ENCODE data around the gene KLHL21.
"Not testable (repeated sequence)": the region's sequence is repeated elsewhere in the genome, so short reads cannot be mapped to it uniquely, and the experiment has no call there.

KLHL21 gene

DNA sequence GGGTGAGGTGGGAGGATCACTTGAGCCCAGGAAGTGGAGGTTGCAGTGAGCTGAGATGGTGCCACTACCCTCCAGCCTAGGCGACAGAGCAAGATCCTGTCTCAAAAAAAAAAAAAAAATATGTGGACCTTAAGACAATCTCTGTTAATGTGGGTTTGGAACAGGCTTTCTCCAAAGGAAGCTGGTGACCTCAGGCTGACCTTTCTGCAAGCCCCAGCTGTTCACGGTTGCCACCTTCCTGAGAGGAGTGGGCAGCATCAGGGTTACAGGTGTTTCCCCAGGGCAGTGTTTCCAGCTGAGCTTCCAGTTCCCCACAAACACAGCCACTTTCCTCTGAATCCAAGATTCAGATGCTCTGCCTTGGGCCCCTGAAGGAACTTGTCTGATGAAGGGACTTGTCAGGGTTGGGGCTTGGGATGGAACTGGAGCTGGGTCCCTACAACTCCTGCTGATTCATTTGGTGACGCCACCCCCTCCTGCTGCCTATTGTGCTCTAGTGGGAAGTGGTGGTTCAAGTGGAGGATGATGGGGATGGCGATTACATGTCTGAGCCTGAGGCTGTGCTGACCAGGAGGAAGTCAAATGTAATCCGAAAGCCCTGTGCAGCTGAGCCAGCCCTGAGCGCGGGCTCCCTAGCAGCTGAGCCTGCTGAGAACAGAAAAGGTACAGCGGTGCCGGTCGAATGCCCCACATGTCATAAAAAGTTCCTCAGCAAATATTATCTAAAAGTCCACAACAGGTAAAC, 20.9 kb downstream of the KLHL21 start:
- no peak for DNase-seq

DNA sequence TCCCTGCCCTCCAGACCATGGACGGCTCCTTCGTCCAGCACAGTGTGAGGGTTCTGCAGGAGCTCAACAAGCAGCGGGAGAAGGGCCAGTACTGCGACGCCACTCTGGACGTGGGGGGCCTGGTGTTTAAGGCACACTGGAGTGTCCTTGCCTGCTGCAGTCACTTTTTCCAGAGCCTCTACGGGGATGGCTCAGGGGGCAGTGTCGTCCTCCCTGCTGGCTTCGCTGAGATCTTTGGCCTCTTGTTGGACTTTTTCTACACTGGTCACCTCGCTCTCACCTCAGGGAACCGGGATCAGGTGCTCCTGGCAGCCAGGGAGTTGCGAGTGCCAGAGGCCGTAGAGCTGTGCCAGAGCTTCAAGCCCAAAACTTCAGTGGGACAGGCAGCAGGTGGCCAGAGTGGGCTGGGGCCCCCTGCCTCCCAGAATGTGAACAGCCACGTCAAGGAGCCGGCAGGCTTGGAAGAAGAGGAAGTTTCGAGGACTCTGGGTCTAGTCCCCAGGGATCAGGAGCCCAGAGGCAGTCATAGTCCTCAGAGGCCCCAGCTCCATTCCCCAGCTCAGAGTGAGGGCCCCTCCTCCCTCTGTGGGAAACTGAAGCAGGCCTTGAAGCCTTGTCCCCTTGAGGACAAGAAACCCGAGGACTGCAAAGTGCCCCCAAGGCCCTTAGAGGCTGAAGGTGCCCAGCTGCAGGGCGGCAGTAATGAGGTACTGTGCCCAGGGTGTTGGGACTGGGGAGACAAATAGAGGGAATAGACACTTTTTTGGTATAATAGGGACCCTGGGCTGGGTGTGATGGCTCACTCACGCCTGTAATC, 21.9 kb downstream of the KLHL21 start:
- DNase-seq, result no peak

DNA sequence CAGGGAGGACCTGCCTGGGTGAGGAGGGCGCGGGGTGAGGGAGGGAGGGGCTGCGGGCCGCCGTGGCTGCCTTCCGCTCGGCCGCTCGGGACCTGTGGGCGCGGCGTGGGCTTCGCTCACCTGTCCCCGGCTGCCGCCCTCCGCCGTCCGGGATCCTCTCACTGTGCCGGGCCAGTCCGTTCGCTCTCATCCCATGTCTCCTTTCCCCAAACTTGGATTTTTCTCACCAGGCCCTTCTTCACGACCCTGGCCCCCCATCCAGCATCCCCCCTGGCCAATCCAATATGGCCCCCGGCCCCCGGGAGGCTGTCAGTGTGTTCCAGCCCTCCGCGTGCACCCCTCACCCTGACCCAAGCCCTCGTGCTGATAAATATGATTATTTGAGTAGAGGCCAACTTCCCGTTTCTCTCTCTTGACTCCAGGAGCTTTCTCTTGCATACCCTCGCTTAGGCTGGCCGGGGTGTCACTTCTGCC, 22.5 kb downstream of the KLHL21 start:
- DNase-seq, result no peak

DNA sequence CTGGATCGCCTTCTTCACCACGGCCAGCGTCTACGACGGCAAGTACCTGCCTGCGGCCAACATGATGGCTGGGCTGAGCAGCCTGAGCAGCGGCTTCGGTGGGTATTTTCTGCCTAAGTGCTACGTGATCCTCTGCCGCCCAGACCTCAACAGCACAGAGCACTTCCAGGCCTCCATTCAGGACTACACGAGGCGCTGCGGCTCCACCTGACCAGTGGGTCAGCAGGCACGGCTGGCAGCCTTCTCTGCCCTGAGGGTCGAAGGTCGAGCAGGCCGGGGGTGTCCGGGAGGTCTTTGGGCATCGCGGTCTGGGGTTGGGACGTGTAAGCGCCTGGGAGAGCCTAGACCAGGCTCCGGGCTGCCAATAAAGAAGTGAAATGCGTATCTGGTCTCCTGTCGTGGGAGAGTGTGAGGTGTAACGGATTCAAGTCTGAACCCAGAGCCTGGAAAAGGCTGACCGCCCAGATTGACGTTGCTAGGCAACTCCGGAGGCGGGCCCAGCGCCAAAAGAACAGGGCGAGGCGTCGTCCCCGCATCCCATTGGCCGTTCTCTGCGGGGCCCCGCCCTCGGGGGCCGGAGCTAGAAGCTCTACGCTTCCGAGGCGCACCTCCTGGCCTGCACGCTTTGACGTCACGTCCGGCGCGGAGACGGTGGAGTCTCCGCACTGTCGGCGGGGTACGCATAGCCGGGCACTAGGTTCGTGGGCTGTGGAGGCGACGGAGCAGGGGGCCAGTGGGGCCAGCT, 23.1 kb downstream of the KLHL21 start, which contains the start of gene ZBTB48:
TSS of gene ZBTB48 (plus strand) at position 621 of the 745 bp plus-strand sequence. CDS start 616 bp downstream, outside the sequence.
- DNase-seq, result peak; percentile 96

DNA sequence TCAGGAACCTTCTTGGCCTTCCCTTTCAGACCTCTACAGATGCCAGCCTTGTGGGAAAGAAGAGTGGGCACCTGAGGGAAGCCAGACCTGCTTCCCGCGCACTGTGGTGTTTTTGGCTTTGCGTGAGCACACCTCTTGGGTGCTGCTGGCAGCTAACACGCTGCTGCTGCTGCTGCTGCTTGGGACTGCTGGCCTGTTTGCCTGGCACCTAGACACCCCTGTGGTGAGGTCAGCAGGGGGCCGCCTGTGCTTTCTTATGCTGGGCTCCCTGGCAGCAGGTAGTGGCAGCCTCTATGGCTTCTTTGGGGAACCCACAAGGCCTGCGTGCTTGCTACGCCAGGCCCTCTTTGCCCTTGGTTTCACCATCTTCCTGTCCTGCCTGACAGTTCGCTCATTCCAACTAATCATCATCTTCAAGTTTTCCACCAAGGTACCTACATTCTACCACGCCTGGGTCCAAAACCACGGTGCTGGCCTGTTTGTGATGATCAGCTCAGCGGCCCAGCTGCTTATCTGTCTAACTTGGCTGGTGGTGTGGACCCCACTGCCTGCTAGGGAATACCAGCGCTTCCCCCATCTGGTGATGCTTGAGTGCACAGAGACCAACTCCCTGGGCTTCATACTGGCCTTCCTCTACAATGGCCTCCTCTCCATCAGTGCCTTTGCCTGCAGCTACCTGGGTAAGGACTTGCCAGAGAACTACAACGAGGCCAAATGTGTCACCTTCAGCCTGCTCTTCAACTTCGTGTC, 23.9 kb downstream of the KLHL21 start:
- no peak for DNase-seq

DNA sequence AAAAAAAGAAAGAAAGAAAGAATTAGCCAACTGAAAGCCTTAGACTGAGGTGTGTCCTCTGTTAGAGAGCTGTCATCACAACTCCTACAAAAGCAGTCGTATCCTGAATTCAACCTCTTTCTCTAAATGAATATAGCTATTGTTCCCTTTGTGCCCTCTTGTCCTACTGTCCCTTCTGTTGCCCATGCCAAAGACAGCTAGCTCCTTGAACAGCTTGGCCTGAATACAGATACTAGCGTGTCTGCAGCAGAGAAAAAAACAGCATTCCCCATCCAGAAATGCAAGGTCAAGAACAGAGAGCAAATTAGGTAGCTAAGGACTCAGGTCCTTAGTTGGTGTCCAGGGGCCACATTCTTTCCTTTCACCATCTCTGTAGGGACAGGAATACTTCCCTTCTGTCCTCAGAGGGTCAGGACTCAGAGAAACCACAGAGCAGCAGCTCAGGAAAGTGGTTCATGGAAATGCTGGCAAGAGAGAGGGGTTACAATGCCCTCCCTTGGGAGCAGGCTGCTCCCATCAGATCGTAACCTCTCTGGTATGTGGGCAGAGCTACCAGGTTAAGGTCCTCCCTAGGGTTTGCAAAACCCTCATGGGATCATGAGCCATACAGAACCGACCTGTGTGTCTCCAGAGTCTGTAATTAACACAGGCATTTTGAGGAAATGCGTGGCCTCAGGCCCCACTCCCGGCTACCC, 24.7 kb downstream of the KLHL21 start:
- DNase-seq, result no peak

DNA sequence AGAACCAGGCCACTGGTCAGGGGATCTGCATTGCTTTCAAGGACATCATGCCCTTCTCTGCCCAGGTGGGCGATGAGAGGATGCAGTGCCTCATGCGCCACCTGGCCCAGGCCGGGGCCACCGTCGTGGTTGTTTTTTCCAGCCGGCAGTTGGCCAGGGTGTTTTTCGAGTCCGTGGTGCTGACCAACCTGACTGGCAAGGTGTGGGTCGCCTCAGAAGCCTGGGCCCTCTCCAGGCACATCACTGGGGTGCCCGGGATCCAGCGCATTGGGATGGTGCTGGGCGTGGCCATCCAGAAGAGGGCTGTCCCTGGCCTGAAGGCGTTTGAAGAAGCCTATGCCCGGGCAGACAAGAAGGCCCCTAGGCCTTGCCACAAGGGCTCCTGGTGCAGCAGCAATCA, 27.9 kb downstream of the KLHL21 start:
- no peak for DNase-seq

DNA sequence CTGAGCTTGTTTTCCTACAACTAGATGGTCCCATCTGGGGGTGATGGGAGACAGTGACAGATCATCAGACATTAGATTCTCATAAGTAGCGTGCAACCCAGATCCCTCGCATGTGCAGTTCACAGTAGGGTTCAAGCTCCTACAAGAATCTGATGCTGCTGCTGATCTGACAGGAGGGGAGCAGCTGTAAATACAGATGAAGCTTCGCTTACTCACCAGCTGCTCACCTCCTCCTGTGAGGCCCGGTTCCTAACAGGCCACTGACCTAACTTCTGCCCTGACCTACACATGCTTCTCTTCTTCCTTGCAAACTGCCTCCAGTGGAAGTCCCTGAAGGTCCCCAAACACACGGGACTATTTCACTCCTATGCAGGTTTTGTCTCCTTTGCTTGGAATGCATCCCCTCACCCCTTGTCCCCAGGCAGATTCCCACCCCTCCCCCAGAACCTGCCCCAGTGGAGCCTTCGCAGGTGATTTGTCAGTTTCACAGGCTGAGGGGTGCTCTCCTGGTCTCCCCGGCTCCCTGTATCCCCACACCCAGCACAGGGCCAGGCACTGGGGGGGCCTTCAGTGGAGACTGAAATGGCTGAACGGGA, 28.5 kb downstream of the KLHL21 start:
- DNase-seq, result no peak

DNA sequence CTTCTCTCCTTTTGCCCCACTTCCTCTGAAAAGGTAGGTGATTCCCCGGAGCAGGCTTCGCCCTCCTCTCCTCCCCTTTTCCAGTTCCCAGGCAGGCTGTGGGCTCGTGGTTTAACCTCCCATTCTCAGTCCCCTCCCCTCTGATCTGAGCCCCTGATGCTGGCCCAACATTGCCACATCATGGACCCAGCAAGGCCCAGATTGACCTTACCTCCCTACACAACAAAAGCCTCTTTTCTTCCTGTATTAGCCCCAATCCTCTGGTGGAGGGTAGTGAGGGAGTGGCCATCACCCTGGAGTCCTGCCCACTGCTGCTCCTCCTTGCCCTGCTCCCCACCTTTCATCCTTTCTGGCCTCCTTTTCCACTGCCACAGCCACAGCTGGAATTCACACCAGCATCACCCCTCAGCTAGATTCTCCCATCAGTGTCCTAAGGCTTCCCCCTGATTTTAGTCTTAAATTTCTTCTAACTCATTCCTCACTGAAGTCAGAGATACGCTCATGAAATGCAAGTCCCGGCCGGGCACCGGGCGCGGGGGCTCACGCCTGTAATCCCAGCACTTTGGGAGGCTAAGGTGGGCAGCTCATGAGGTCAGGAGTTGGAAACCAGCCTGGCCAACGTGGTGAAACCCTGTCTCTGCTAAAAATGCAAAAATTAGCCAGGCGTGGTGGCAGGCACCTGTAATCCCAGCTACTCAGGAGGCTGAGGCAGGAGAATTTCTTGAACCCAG, 29.9 kb downstream of the KLHL21 start:
- DNase-seq, result no peak

DNA sequence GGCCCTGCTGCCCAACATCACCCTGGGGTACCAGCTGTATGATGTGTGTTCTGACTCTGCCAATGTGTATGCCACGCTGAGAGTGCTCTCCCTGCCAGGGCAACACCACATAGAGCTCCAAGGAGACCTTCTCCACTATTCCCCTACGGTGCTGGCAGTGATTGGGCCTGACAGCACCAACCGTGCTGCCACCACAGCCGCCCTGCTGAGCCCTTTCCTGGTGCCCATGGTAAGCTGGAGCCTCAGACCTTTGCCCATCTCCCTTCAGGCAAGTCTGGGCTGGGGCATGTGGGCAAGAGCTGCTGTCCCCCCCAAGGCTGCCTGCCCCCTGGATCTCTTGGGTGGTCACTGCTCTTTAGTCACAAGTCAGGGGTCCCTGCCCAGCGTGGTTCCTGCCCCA, 31.7 kb downstream of the KLHL21 start:
- no peak for DNase-seq

DNA sequence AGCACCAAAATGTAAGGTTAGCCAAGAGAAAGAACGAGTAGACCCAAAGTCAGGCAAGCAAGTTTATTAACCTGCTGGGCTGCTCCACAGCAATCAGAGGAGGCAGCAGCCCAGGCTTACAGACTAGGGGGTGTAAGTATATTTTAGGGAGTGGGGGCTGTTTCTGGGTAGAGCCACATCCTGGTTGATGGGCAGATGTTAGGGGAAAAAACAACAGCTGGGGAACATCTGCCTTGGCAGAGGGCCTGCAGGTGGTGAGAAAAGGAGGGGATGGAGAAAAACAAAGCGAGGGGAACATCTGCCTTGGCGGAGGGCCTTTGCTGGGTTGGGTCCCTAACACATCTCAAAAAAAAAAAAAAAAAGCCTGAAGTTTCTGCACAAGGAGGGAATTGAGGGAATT, 32.6 kb downstream of the KLHL21 start:
- DNase-seq, result no peak

DNA sequence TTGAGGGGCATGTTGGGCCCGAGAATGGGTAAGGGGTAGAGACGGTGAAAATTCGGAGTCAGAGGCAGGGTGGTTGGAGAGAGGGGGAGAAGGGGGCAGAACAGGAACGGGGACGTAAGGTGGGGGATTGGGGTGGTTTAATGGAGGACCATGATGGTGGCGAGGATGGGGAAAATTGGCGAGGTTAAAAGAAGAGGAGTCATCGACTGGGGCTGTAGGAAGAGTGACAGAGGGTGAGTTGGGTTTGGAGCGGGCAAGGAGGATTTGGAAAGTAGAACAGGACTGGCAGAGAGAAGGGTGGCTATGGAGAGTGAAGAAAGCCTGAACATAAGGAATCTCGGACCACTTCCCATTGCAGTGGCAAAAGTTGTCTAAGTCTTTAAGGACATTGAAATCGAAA, 33.6 kb downstream of the KLHL21 start:
- DNase-seq, result no peak

DNA sequence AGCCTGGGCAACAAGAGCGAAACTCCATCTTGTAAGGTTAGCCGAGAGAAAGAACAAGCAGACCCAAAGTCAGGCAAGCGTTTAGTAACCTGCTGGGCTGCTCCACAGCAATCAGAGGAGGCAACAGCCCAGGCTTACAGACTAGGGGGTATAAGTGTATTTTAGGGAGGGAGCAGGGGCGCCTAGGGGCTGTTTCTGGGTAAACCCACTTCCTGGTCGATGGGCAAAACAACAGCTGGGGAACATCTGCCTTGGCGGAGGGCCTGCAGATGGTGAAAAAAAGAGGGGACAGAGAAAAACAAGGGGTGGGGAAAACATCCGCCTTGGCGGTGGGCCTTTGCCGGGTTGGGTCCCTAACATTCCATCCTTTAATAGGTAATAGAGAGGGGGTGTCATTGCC, 42.4 kb downstream of the KLHL21 start:
- DNase-seq, result no peak

DNA sequence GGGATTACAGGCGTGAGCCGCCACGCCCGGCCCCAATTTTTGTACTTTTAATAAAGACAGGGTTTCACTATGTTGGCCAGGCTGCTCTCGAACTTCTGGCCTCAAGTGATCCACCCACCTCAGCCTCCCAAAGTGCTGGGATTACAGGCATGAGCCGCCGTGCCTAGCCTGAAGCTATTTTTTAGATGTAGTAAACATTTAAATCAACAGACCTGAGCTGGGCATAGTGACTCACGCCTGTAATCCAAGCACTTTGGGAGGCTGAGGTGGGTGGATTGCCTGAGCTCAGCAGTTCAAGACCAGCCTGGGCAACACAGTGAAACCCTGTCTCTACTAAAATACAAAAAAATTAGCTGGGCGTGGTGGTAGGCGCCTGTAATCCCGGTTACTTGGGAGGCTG, 43.5 kb downstream of the KLHL21 start:
- DNase-seq, result not testable (repeated sequence)

DNA sequence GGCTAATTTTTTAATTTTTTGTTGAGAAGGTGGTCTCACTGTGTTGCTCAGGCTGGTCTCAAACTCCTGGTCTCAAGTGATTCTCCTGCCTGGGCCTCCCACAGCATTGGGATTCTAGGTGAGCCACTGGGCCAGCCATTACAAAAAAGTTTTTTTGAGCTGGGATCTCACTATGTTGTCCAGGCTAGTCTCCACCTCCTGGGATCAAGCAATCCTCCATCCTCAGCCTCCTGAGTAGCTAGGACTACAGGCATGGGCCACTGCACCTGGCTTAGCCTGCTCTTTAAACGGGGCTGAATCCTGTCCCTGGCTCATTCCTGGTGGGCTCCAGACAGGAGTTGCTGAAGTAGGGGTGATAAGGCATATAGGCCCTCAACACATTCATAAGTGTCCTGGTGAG, 45.1 kb downstream of the KLHL21 start:
- DNase-seq, result no peak

DNA sequence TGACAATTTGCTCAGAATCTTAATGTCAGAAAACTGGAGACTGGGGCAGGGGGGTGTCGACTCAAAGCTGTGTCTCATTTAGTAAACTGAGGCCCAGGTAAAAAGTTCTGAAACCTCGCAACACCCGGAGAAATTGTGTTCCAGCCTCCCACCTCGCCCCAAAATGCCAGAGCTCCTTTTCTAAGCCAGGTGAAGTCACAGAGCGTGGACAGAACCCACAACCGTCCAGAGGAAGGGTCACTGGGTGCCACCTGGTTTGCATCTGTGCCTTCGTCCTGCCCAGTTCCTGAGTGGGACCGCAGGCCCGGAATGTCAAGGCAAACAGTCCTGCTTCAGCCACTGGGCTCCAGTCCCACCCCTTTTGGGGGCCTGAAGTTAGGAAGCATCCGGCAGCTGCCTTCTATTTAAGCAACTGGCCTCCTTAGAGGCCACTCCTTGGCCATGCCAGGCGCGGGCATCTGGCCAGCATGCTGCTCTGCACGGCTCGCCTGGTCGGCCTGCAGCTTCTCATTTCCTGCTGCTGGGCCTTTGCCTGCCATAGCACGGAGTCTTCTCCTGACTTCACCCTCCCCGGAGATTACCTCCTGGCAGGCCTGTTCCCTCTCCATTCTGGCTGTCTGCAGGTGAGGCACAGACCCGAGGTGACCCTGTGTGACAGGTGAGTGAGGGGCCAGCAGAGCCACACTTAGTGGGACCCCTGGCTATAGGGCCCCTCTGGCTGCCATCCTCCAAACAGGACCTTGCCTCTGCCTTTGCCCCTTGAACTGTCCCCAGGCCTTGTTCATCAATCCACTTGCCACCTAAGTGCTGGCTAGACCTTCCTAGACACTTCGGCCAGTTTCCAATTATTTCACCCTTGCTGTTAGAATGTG, 47.5 kb downstream of the KLHL21 start, which contains the start of gene TAS1R1:
TSS of gene TAS1R1 (plus strand) at position 401 of the 872 bp plus-strand sequence. CDS start at position 468, 67 bp downstream.
- DNase-seq, result no peak

DNA sequence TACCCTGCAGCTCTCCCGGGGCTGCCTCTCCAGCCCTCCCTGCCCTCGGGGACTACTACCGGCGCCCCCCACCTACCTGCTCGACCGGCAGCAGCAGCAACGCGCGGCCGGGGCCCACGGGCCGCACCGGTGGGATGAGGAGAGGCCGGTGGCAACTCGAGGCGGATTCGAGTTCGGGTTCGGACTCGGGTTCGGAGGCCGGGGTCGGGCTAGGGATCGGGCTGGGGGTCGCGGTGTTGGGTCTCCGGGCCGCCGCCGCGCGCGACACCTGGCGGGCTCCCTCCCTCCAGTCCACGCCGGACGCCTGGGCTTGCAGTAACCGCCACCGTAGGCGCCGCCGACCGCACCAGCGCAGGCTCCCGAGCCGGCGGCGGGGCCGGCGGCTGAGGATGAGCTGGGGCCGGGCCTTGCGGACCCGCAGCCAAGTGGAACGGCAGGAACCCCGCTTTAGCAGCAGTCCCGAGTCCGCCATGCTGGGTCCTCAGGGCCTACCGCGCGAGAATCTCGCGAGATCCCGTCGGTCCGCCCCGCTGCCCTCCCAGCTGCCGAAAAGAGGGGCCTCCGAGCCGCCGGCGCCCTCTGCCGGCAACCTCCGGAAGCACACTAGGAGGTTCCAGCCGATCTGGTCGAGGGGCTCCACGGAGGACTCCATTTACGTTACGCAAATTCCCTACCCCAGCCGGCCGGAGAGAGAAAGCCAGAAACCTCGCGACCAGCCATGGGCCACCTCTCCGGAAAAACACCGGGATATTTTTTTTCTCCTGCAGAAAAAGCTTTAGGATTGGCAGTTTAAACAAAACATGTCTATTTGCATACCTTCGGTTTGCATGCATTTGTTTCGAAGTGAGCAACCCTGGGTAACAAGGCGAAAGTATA, 48.4 kb downstream of the KLHL21 start, which contains the start of gene NOL9:
TSS of gene NOL9 (minus strand) at position 483 of the 876 bp plus-strand sequence. CDS start at position 472, 11 bp downstream.
- peak; percentile 93 for DNase-seq

DNA sequence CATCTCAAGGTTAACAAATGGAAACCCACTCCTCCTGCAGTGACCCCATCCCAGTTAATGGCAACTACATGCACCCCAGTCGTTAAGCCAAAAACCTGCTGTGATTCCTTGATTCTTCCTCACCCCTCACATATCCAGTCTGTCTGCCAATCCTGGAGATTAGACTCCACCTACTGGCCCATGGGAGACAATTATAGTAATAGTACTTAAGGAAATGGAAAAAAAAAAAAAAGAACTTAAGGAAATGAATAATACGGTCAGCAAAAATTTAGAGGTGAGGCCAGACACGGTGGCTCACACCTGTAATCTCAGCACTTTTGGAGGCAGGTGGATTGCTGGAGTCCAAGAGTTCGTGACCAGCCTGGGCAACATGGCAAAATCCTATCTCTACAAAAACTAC, 55.4 kb downstream of the KLHL21 start:
- DNase-seq, result no peak

All from effector CD8-positive, alpha-beta T cell (primary cell).